Endothelial cell of umbilical vein (primary cell): Measurements from ENCODE around the gene CACTIN. TPM values are rescaled to one million over a fixed set of nuclear protein-coding genes. Genes with fewer than 3 reads are reported as not detected.

Source experiments
- BruUV-seq: library from RNA; stranded (reverse); fragments of 400-500 nt; replicated peaks from 2 replicates; lab custom pipeline; 2021; lab: Mats Ljungman, UMichigan
- CTCF ChIA-PET: fragments of 300-600, 350-600 bp; sonication (Branson Sonifier 250); formaldehyde crosslinking; loops from one replicate; lab custom pipeline; 2021; ENCODE audit warnings: antibody characterized with exemption, inconsistent platforms; lab: Charles Lee
- POLR2A ChIA-PET: fragments of 300-600, 350-600 bp; sonication (Branson Sonifier 250); formaldehyde crosslinking; loops from one replicate; lab custom pipeline; 2021; ENCODE audit warnings: antibody characterized with exemption, inconsistent platforms; lab: Charles Lee
- DNase-seq: peaks from one replicate; pipeline ENCODE4 v3.0.0-alpha.2; 2011; ENCODE audit warnings: low read depth, low spot score
- FAIRE-seq: peaks from 2 replicates; lab custom pipeline; 2011; peaks lifted over from hg19 to GRCh38; lab: Jason Lieb, UNC
- H2AFZ ChIP-seq: 2 replicates; pipeline ENCODE4 v1.6.0; 2012; ENCODE audit warnings: low read depth, low read length, control low read depth, inconsistent platforms
- H3K27ac ChIP-seq: 2 replicates; pipeline ENCODE4 v1.5.1; 2011; ENCODE audit warnings: low read depth, mild to moderate bottlenecking, control low read depth, low read length, moderate library complexity; ENCODE audit not compliant: insufficient read depth
- H3K27me3 ChIP-seq, 2 experiments: 2 replicates each; pipeline versions ENCODE4 v1.6.0 to v1.6.1; 2011; ENCODE audit warnings: low read length in 2 of 2, mixed read lengths in 1 of 2; ENCODE audit not compliant: control insufficient read depth in 2 of 2, insufficient read depth in 2 of 2
- H3K36me3 ChIP-seq, 2 experiments: 2 replicates in 1 of 2; 3 replicates in 1 of 2; pipeline ENCODE4 v1.5.1; 2011; ENCODE audit warnings: low read length in 2 of 2, mild to moderate bottlenecking in 1 of 2, moderate library complexity in 1 of 2; ENCODE audit not compliant: control insufficient read depth in 2 of 2, insufficient read depth in 2 of 2; ENCODE audit errors: extremely low read depth in 1 of 2
- H3K4me1 ChIP-seq: 3 replicates; pipeline ENCODE4 v1.5.1; 2011; ENCODE audit warnings: mild to moderate bottlenecking, low read length; ENCODE audit not compliant: control insufficient read depth, insufficient read depth; ENCODE audit errors: extremely low read depth
- H3K4me2 ChIP-seq: 2 replicates; pipeline ENCODE4 v1.6.1; 2011; ENCODE audit warnings: low read length, control low read depth, mixed read lengths; ENCODE audit not compliant: insufficient read depth
- H3K4me3 ChIP-seq, 3 experiments: fragments of 200-600 bp in 1 of 3; sonication (generic), shearing (Covaris generic) in 1 of 3; replicated peaks in 1 of 3; 2 replicates each; pipeline ENCODE4 v1.5.1; 2011 to 2016; ENCODE audit warnings: control low read depth in 3 of 3, low read length in 3 of 3, mild to moderate bottlenecking in 2 of 3, inconsistent platforms in 1 of 3, low read depth in 1 of 3, moderate library complexity in 1 of 3; ENCODE audit not compliant: insufficient read depth in 1 of 3
- H3K79me2 ChIP-seq: 2 replicates; pipeline ENCODE4 v1.6.0; 2012; ENCODE audit warnings: low read length, inconsistent platforms; ENCODE audit not compliant: control insufficient read depth, insufficient read depth
- H3K9ac ChIP-seq: replicated peaks from 2 replicates; pipeline ENCODE3; 2011; ENCODE audit warnings: low read length, control low read depth; ENCODE audit not compliant: insufficient read depth; ENCODE audit errors: extremely low read depth
- H3K9me1 ChIP-seq: replicated peaks from 3 replicates; pipeline ENCODE4 v1.6.0; 2011; ENCODE audit warnings: mild to moderate bottlenecking, low read length; ENCODE audit not compliant: control insufficient read depth, insufficient read depth; ENCODE audit errors: extremely low read depth
- H3K9me3 ChIP-seq: replicated peaks from 2 replicates; pipeline ENCODE4 v1.5.1; 2012; ENCODE audit warnings: low read length, inconsistent platforms; ENCODE audit not compliant: control insufficient read depth, insufficient read depth
- H4K20me1 ChIP-seq: replicated peaks from 2 replicates; pipeline ENCODE3; 2011; ENCODE audit warnings: mild to moderate bottlenecking, low read length; ENCODE audit not compliant: control insufficient read depth, insufficient read depth; ENCODE audit errors: extremely low read depth
- EZH2 ChIP-seq: IDR thresholded peaks from 2 replicates; pipeline ENCODE4 v1.6.1; 2012; ENCODE audit warnings: borderline replicate concordance, low read depth, mild to moderate bottlenecking, moderate library complexity, low read length, inconsistent platforms; ENCODE audit not compliant: severe bottlenecking
- FOS ChIP-seq: IDR thresholded peaks from 2 replicates; pipeline ENCODE4 v1.6.1; 2011; ENCODE audit warnings: mild to moderate bottlenecking, low read length, moderate library complexity, borderline replicate concordance; ENCODE audit not compliant: insufficient read depth
- GATA2 ChIP-seq: IDR thresholded peaks from 2 replicates; pipeline ENCODE4 v1.7.0; 2011; ENCODE audit warnings: low read depth, mild to moderate bottlenecking, moderate library complexity, mixed read lengths, low read length; ENCODE audit not compliant: insufficient read length, insufficient read depth
- JUN ChIP-seq: IDR thresholded peaks from 2 replicates; pipeline ENCODE4 v1.6.1; 2011; ENCODE audit warnings: borderline replicate concordance, low read depth; ENCODE audit not compliant: insufficient read length, insufficient read depth
- MYC ChIP-seq: IDR thresholded peaks from one replicate; pipeline ENCODE4 v1.6.1; 2011; ENCODE audit warnings: mild to moderate bottlenecking, low read depth, low read length
- POLR2A ChIP-seq: IDR thresholded peaks from 2 replicates; pipeline ENCODE4 v1.6.1; 2012; ENCODE audit warnings: low read depth, mild to moderate bottlenecking, control low read depth, low read length
- POLR2AphosphoS5 ChIP-seq: IDR thresholded peaks from 2 replicates; pipeline ENCODE4 v1.6.1; 2012; ENCODE audit warnings: low read depth, mild to moderate bottlenecking, control low read depth, low read length, moderate library complexity; ENCODE audit not compliant: insufficient read depth
- dilution Hi-C: fragments of 300-500 bp; cut with MboI; formaldehyde crosslinking; loops from one replicate; pipeline ENCODE4 v1.15.0; 2019; ENCODE audit warnings: low sequenced_read_pairs; ENCODE audit not compliant: extremely low pct_ligation_motif_present
- intact Hi-C: fragments of 100-400 bp; cut with micrococcal nuclease; formaldehyde crosslinking; loops from one replicate; pipeline ENCODE4 v1.10.0; 2022
- polyA plus RNA-seq, 4 experiments: library from polyadenylated mRNA; depleted of rRNA in 3 of 4; stranded (reverse) in 3 of 4; unstranded in 1 of 4; fragments of >200 nt; gene quantifications; 2 replicates each; pipeline versions ENCODE4 v1.2.1 to v1.2.3, GENCODE V29; 2011 to 2012; ENCODE audit warnings: missing spikeins in 1 of 4
- total RNA-seq: library from RNA; stranded (reverse); gene quantifications from 2 replicates; pipeline ENCODE4 v1.2.3, GENCODE V29; 2021
- TF ChIP-seq, protein P1 (sequence below): IDR thresholded peaks from 2 replicates; pipeline ENCODE4 v1.6.1; 2011; ENCODE audit not compliant: insufficient read depth, insufficient read length
- TF ChIP-seq, protein P2 (sequence below), 2 donors: IDR thresholded peaks; 1 replicate in 1 of 2; 2 replicates in 1 of 2; pipeline ENCODE4 v1.5.1; 2011; ENCODE audit warnings: low read length in 2 of 2, mild to moderate bottlenecking in 2 of 2, moderate library complexity in 2 of 2, control low read depth in 1 of 2, inconsistent platforms in 1 of 2, low read depth in 1 of 2; ENCODE audit not compliant: insufficient read depth in 1 of 2; ENCODE audit errors: extremely low read depth in 1 of 2

The CACTIN gene
- total and polyA plus RNA-seq, 2 donors (not counting 3 experiments of a cell fraction or from before 2014, with no cell fraction given), result 29.7 to 36.1 TPM

DNA sequence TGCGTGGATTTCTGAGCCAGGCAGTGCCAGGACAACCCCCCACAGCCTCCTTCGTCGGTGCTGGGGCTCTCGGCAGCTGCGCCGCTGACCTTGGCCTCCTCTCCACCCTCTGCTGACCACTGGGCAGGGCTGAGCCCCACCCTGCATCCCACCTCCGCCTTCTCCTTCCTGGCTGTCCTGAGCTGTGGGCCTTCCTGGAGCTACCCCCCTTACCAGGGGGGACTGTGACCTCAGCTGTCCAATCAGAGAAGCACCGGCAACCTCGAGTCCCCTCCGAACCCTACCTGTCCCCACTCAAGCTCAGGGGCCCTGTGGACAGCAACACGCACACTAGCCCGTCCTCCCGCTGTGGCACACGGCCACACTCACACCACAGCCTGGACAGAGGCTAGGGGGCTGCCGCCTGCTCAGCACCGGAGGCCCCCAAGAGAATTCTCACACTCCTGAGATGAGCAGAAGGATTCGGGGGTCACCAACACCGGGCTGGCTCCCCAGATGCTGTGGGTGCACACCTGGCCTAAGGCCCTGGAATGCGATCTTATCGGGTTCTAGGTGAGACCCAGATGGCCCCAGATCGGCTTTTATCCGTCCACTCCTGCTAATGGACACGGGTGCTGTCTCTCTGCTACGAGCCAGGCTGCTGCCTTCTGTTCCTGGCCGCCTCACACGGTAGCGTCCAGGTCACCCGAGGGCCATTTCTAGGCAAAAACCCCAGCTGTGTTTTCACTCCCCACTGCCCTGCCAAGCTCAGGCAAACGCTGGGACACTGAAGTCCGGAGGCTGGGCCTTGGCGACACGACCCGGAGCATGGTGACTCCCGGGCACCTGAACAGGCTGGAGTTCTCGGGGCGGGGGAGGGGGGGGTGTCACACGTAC, 32.5 kb upstream of the CACTIN start:
- Histone ChIP-seq H3K4me2 (no peak overlapping the region), H3K27me3 (no peaks in the 10 kb centered on the region), H3K27ac (no peak overlapping the region), H3K9me3 (no peaks in the 10 kb centered on the region), H3K9ac (no peak overlapping the region), H3K9me1 (no peaks in the 10 kb centered on the region), H3K36me3 (peaks cover 2 to 62% of the 10 kb centered on the region in 2 experiments), H4K20me1 (no peaks in the 10 kb centered on the region), H3K79me2 (no peaks in the 10 kb centered on the region), H3K4me3 (no peak overlapping the region), H2AFZ (no peak overlapping the region), H3K4me1 (no peaks in the 10 kb centered on the region)
- intact Hi-C loops (no loop called here), dilution Hi-C loops (no loop called here)
- POLR2A ChIA-PET, result no interaction called here
- DNase-seq (no peak), FAIRE-seq (no peak)
- no TSS peak for BruUV-seq
- TF ChIP-seq, protein P1, sequence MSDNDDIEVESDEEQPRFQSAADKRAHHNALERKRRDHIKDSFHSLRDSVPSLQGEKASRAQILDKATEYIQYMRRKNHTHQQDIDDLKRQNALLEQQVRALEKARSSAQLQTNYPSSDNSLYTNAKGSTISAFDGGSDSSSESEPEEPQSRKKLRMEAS, result no peak
- CTCF ChIA-PET, result no interaction called here

DNA sequence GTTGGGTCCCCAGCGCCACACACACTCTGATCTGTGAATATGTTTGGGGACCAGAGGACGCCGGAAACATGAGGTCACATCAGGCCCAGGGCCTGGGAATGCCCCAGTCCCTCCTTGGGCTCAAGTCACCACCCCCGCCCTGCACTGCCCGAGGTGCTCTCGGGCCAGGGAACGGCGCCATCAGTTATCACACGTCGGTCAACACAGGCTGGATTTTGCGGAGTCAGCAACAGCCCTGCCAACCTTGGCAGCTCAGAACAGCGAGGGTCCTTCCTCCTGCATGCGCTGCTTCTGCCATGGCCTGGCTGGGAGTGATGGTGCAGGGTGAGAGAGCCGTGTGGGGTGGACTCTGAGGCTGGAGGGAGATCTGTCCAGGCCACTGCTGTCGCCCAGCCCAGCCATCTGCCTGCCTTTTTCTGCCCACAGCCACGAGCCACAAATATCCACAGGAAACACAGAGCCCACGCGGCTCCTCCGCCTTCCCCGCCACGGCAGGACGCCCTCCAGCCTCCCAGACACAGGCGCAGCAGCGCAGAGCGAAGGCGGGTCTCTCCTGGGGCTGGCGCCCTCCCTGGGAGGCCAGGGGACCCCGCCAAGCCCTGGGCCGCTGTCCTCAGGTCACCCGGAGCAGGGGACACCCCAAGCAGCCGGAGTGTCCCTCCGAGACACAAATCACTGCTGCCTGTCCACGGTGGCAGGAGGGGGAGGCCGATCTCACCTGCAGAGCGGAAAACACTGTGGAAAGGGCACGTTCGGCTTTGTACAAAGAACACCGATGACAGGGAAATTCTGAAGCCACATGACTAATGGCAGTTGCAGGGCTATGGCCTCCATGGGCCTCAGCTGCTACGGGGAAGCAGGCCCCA, 31.6 kb upstream of the CACTIN start:
- intact Hi-C loops, result no loop called here
- no peaks in the 10 kb centered on the region for H3K9me1 ChIP-seq
- POLR2A ChIA-PET, result no interaction called here
- no TSS peak for BruUV-seq
- H3K4me3 ChIP-seq, result no peak overlapping the region
- H4K20me1 ChIP-seq, result no peaks in the 10 kb centered on the region
- CTCF ChIA-PET, result no interaction called here
- H3K4me2 ChIP-seq, result no peak overlapping the region
- dilution Hi-C loops, result no loop called here
- H3K27ac ChIP-seq, result no peak overlapping the region
- H3K79me2 ChIP-seq, result no peaks in the 10 kb centered on the region
- FAIRE-seq (no peak), DNase-seq (no peak)
- no peaks in the 10 kb centered on the region for H3K4me1 ChIP-seq
- H3K9ac ChIP-seq, result no peak overlapping the region
- no peaks in the 10 kb centered on the region for H3K9me3 ChIP-seq
- H2AFZ ChIP-seq, result no peak overlapping the region
- TF ChIP-seq MYC (no peak), POLR2AphosphoS5 (no peak), POLR2A (no peak), FOS (no peak), EZH2 (no peak), JUN (no peak), GATA2 (no peak)
- TF ChIP-seq, protein P1, result no peak
- TF ChIP-seq, protein P2, sequence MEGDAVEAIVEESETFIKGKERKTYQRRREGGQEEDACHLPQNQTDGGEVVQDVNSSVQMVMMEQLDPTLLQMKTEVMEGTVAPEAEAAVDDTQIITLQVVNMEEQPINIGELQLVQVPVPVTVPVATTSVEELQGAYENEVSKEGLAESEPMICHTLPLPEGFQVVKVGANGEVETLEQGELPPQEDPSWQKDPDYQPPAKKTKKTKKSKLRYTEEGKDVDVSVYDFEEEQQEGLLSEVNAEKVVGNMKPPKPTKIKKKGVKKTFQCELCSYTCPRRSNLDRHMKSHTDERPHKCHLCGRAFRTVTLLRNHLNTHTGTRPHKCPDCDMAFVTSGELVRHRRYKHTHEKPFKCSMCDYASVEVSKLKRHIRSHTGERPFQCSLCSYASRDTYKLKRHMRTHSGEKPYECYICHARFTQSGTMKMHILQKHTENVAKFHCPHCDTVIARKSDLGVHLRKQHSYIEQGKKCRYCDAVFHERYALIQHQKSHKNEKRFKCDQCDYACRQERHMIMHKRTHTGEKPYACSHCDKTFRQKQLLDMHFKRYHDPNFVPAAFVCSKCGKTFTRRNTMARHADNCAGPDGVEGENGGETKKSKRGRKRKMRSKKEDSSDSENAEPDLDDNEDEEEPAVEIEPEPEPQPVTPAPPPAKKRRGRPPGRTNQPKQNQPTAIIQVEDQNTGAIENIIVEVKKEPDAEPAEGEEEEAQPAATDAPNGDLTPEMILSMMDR (IDR thresholded peaks at IDR 0.05; ENCODE audit: extremely low read depth in 1 of 2, insufficient read depth in 1 of 2, low read depth in 1 of 2, low read length in 2 of 2), result no peak
- H3K36me3 ChIP-seq, result peaks cover 2 to 64% of the 10 kb centered on the region in 2 experiments
- no peaks in the 10 kb centered on the region for H3K27me3 ChIP-seq
